Peyer's patch (tissue), 4 donors: ENCODE measurements around the gene HSP90AB1.

ENCODE experiments used
- CTCF ChIP-seq, 6 experiments: fragments of 450-650 bp in 4 of 6; fragments of 200-600 bp in 2 of 6; sonication (generic) in 1 of 6; IDR thresholded peaks; one replicate each; pipeline ENCODE4 v1.5.1; 2017 to 2019; ENCODE audit warnings: antibody characterized with exemption in 6 of 6, mild to moderate bottlenecking in 3 of 6, moderate library complexity in 1 of 6
- POLR2A ChIP-seq, 2 donors: fragments of 450-650 bp; IDR thresholded peaks; one replicate each; pipeline ENCODE4 v1.5.1; 2017; ENCODE audit warnings: antibody characterized with exemption in 2 of 2, mild to moderate bottlenecking in 2 of 2, moderate library complexity in 2 of 2

GRCh38 chr6:44250067-44250717 is 3.3 kb downstream of the HSP90AB1 start:
- TF ChIP-seq CTCF (IDR thresholded peaks at IDR 0.05) (no peak), POLR2A (IDR thresholded peaks at IDR 0.05) (no peak)
